GM12872 (cell line): ENCODE results near the gene SELP.

Experiments
- TF ChIP-seq, protein P1 (sequence below): IDR thresholded peaks from 3 replicates; pipeline ENCODE4 v1.5.1; 2011; ENCODE audit warnings: low read depth, mild to moderate bottlenecking, low read length, moderate library complexity; ENCODE audit not compliant: insufficient read depth

Gene SELP

GRCh38 chr1:169545472-169545871 is 84.5 kb downstream of the SELP start:
- TF ChIP-seq, protein P1, sequence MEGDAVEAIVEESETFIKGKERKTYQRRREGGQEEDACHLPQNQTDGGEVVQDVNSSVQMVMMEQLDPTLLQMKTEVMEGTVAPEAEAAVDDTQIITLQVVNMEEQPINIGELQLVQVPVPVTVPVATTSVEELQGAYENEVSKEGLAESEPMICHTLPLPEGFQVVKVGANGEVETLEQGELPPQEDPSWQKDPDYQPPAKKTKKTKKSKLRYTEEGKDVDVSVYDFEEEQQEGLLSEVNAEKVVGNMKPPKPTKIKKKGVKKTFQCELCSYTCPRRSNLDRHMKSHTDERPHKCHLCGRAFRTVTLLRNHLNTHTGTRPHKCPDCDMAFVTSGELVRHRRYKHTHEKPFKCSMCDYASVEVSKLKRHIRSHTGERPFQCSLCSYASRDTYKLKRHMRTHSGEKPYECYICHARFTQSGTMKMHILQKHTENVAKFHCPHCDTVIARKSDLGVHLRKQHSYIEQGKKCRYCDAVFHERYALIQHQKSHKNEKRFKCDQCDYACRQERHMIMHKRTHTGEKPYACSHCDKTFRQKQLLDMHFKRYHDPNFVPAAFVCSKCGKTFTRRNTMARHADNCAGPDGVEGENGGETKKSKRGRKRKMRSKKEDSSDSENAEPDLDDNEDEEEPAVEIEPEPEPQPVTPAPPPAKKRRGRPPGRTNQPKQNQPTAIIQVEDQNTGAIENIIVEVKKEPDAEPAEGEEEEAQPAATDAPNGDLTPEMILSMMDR = no peak

DNA sequence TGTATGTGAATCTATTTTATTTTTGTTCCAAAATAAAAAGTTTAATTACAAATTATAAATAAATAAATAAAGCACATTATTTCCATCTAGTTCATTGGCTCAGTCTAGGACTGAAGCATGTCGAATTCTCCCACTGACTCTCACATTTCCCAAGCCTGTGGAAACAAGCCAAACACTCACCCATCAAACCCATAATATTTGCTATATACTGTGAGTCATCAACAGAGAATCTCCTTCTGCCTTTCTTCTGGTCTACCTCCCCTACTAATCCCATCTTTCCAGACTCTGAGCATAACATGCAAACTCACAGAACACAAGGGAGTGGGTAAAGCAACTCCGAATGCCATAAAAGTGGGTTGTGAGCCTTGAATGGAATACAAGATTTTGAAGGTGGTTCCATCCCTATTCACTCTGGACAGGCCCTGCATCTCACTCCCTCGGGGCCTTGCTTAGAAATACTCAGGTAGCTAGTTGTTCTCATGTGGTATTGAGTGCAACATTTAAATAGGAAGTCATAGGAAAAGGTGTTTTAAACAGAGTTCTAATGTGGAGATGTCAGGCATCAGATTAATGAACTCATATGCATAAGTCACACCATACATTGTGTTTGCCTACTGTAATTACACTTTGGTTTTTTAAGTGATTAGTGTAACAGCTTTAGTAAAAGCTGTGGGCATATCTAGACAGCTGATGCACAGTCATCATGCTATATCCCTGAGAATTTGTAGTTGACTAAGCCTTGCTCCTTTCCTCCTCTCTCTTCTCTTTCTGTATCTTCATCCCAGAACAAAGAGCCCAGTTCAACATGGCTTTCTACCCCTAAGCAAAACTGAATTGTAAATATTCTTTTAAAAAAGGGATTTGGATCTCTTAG is 90.7 kb downstream of the SELP start:
- TF ChIP-seq, protein P1 = no peak
